K562 (cell line): Measurements from ENCODE around the gene ZNF143. TPM values are rescaled to one million over a fixed set of nuclear protein-coding genes. Genes with fewer than 3 reads are reported as not detected.

Source experiments
- ATAC-seq: fragments of 200-7000 bp; cut with Tn5 transposase; 3 replicates; pipeline ENCODE4 v1.9.1; 2020; ENCODE audit warnings: moderate library complexity
- BruUV-seq: library from RNA; stranded (reverse); fragments of 400-500 nt; replicated peaks from 2 replicates; lab custom pipeline; 2021; lab: Mats Ljungman, UMichigan
- CTCF ChIA-PET: fragments of 300-600 bp; formaldehyde crosslinking; extraction: SDS; loops from one replicate; lab custom pipeline; 2021; ENCODE audit warnings: low intra/inter-chr PET ratio; lab: Yijun Ruan, JAX
- POLR2A ChIA-PET: fragments of 300-600, 350-650 bp; sonication (Branson Sonifier 250); formaldehyde crosslinking; extraction: SDS; loops from one replicate; lab custom pipeline; 2021; ENCODE audit warnings: antibody characterized with exemption, inconsistent platforms; lab: Yijun Ruan, JAX
- DNase-seq, 4 experiments: peaks; one replicate each; pipeline versions ENCODE4 v3.0.0 to v3.0.0-alpha.2; 2011 to 2018; ENCODE audit warnings: low spot score in 3 of 4, mixed read lengths in 3 of 4; ENCODE audit errors: extremely low read depth in 1 of 4
- FAIRE-seq: peaks from 2 replicates; lab custom pipeline; 2011; peaks lifted over from hg19 to GRCh38; lab: Jason Lieb, UNC
- H2AFZ ChIP-seq: 2 replicates; pipeline ENCODE4 v1.6.0; 2011; ENCODE audit warnings: low read depth, low read length, control low read depth, inconsistent platforms
- H3K27ac ChIP-seq: fragments of 200-600 bp; 3 replicates; pipeline ENCODE4 v1.8.0; 2011; ENCODE audit warnings: low read depth, mild to moderate bottlenecking, control low read depth, inconsistent platforms, low read length, moderate library complexity, mixed read lengths; ENCODE audit errors: extremely low read depth
- H3K27me3 ChIP-seq, 2 experiments: fragments of 300-600 bp in 1 of 2; 2 replicates in 1 of 2; 3 replicates in 1 of 2; pipeline versions ENCODE4 v1.6.0 to v1.8.0; 2011; ENCODE audit warnings: inconsistent platforms in 2 of 2, low read length in 2 of 2, mild to moderate bottlenecking in 1 of 2, mixed read lengths in 1 of 2, moderate library complexity in 1 of 2; ENCODE audit not compliant: control insufficient read depth in 2 of 2, insufficient read depth in 2 of 2
- H3K36me3 ChIP-seq: fragments of 300-600 bp; 3 replicates; pipeline ENCODE4 v1.8.0; 2011; ENCODE audit warnings: mild to moderate bottlenecking, low read length, inconsistent platforms; ENCODE audit not compliant: control insufficient read depth, insufficient read depth
- H3K4me1 ChIP-seq, 2 experiments: fragments of 200-600 bp in 1 of 2; replicated peaks in 1 of 2; 2 replicates in 1 of 2; 3 replicates in 1 of 2; pipeline versions ENCODE4 v1.5.1 to v1.8.0; 2011; ENCODE audit warnings: inconsistent platforms in 2 of 2, low read length in 2 of 2, mild to moderate bottlenecking in 1 of 2, mixed read lengths in 1 of 2, moderate library complexity in 1 of 2; ENCODE audit not compliant: control insufficient read depth in 2 of 2, insufficient read depth in 2 of 2
- H3K4me2 ChIP-seq: 2 replicates; pipeline ENCODE4 v1.6.1; 2011; ENCODE audit warnings: low read length, control low read depth, inconsistent platforms, mixed read lengths; ENCODE audit not compliant: insufficient read depth
- H3K4me3 ChIP-seq: fragments of 200-600 bp; sonication (generic), shearing (Covaris generic); 2 replicates; pipeline ENCODE4 v1.5.1; 2016; ENCODE audit warnings: control low read depth, inconsistent platforms
- H3K79me2 ChIP-seq: fragments of 200-600 bp; 3 replicates; pipeline ENCODE4 v1.8.0; 2011; ENCODE audit warnings: low read length, inconsistent platforms; ENCODE audit not compliant: control insufficient read depth, insufficient read depth
- H3K9ac ChIP-seq, 2 experiments: 2 replicates each; pipeline versions ENCODE4 v1.6.0 to v1.6.1; 2011; ENCODE audit warnings: low read depth in 2 of 2, low read length in 2 of 2, control low read depth in 1 of 2, inconsistent platforms in 1 of 2, mild to moderate bottlenecking in 1 of 2, mixed read lengths in 1 of 2; ENCODE audit not compliant: insufficient read depth in 1 of 2
- H3K9me1 ChIP-seq: one replicate; pipeline ENCODE4 v1.6.0; 2011; ENCODE audit warnings: inconsistent platforms, mild to moderate bottlenecking, low read length, moderate library complexity; ENCODE audit not compliant: control insufficient read depth, insufficient read depth
- H3K9me3 ChIP-seq: replicated peaks from 2 replicates; pipeline ENCODE4 v1.5.1; 2011; ENCODE audit warnings: low read depth, low read length, inconsistent platforms; ENCODE audit not compliant: control insufficient read depth, insufficient read depth
- H4K20me1 ChIP-seq: replicated peaks from 2 replicates; pipeline ENCODE4 v1.6.1; 2011; ENCODE audit warnings: low read length, inconsistent platforms, mixed read lengths; ENCODE audit not compliant: control insufficient read depth, insufficient read depth
- DNMT1 ChIP-seq: fragments of 450-650 bp; IDR thresholded peaks from 2 replicates; pipeline ENCODE4 v1.6.1; 2016; ENCODE audit warnings: antibody characterized with exemption, mild to moderate bottlenecking
- RAD51 ChIP-seq: fragments of 450-650 bp; IDR thresholded peaks from 2 replicates; pipeline ENCODE4 v1.7.1; 2016; ENCODE audit warnings: low read depth, mild to moderate bottlenecking, borderline replicate concordance
- TFE3 ChIP-seq: fragments of 450-650 bp; formaldehyde crosslinking; IDR thresholded peaks from 2 replicates; pipeline ENCODE4 v1.4.0; 2020; ENCODE audit warnings: mild to moderate bottlenecking, mixed read lengths
- ZNF398 ChIP-seq: fragments of 250-450 bp; sonication (Bioruptor Pico); IDR thresholded peaks from 2 replicates; pipeline ENCODE4 v1.8.0; 2021; ENCODE audit warnings: moderate library complexity, mild to moderate bottlenecking, inconsistent platforms
- WGBS: fragments of 100-300 bp; shearing (Covaris generic); methylation state at CpG from one replicate; pipeline ENCODE4 v1.1.6; 2016; ENCODE audit warnings: low coverage, mixed read lengths; ENCODE audit not compliant: insufficient coverage; ENCODE audit errors: missing lambda C conversion rate; 5-methylcytosine and 5-hydroxymethylcytosine counted together
- in situ Hi-C: fragments of 300-500 bp; cut with MboI; formaldehyde crosslinking; loops from 4 replicates; pipeline ENCODE4 v1.15.0; 2018; ENCODE audit warnings: inconsistent platforms, mixed read lengths
- intact Hi-C: fragments of 100-400 bp; cut with micrococcal nuclease; formaldehyde crosslinking; loops from 2 replicates; pipeline ENCODE4 v1.14.2; 2022
- polyA plus RNA-seq, 8 experiments: library from polyadenylated mRNA; depleted of rRNA in 4 of 8; stranded (reverse) in 5 of 8; unstranded in 3 of 8; fragments of >200 nt; fragmentation: Nextera tagmentation in 2 of 8; fragmentation: Illumina TruSeq in 1 of 8; extraction: Ambion mirVana in 2 of 8; extraction: Trizol in 1 of 8; gene quantifications; 2 replicates each; pipeline versions ENCODE4 v1.2.1 to v1.2.3, GENCODE V29; 2011 to 2014; ENCODE audit warnings: inconsistent platforms in 1 of 8, missing spikeins in 1 of 8
- total RNA-seq, 7 experiments: library from RNA; depleted of rRNA in 6 of 7; stranded (reverse); fragments of >200 nt in 6 of 7; fragmentation: Illumina TruSeq in 2 of 7; extraction: Trizol in 2 of 7; gene quantifications; 2 replicates each; pipeline versions ENCODE4 v1.2.1 to v1.2.3, GENCODE V29; 2011 to 2021; ENCODE audit warnings: low replicate concordance in 1 of 7

ZNF143 gene
- total and polyA plus RNA-seq, 9 of the 15 experiments (the other 6 are each of a cell fraction or from before 2014, with no cell fraction given), result 18.4 to 58.5 (median 27.1) TPM

DNA sequence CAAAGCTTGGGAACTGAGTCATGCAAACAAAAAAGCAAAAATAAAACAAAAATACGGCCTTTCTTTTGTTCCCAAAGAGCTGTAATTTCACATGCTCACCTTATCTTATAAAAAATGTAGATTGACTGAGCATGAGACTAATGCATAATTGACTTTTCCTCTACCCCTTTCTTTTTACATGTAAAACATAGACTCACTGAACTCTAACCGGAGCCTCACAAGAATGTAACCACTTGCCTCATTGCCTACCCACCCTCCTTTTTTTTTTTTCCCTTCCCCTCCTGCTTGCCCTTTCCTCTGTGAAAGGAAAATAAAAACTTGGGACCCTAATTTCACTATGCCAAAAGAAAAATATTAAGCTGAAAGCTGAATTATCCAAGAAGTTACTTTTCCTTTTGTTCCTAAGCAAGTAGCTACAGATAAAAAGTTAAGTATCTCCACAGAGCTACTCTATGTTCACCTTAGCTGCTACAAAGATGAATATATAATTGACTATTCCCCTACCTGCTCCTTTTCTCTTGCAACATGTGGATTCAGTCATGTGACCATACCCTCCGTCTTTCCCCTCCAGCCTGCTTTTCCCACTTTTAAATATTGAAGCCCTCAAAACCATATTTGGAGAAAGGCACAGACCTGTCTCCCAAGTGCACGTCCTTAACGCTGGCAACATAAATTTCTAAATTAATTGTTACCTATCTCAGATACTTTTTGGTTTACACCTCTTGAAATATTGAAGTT, 73.1 kb downstream of the ZNF143 start:
- 62% methylated on average over 5 of the region's 5 CpGs for WGBS
- no peaks in the 10 kb centered on the region for H3K36me3 ChIP-seq
- DNase-seq (no peak), FAIRE-seq (no peak), ATAC-seq (no peak)
- in situ Hi-C loops (no loop called here), intact Hi-C loops (loop anchor here (2.0 kb wide), 1 partner anchor 39 kb away; the partner anchor contains the start of gene WEE1)
- H3K79me2 ChIP-seq, result no peaks in the 10 kb centered on the region
- H3K9ac ChIP-seq, result no peak overlapping the region
- no peak overlapping the region for H3K4me2 ChIP-seq
- POLR2A ChIA-PET, result interaction anchor here (0.7 to 1.9 kb wide), 5 partner anchors 37 to 91 kb away, joined by 3 to 10 read pairs (median 3); partner anchors contain the start of gene ZNF143
- no peaks in the 10 kb centered on the region for H3K9me1 ChIP-seq
- H2AFZ ChIP-seq, result peak overlapping the region; percentile 74
- no peak overlapping the region for H3K4me3 ChIP-seq
- no peaks in the 10 kb centered on the region for H3K9me3 ChIP-seq
- no peaks in the 10 kb centered on the region for H3K27me3 ChIP-seq
- no peaks in the 10 kb centered on the region for H4K20me1 ChIP-seq
- H3K27ac ChIP-seq, result no peak overlapping the region
- CTCF ChIA-PET, result interaction anchor here (2.2 kb wide), 1 partner anchor 79 kb away, joined by 15 read pairs; no protein-coding TSS in a partner anchor
- H3K4me1 ChIP-seq, result peaks cover 22 to 26% of the 10 kb centered on the region in 2 experiments; a peak in 4 of 5 replicates
- BruUV-seq, result no TSS peak
- TF ChIP-seq DNMT1 (no peak), TFE3 (CRISPR knock-in tag) (peak; percentile 85), RAD51 (peak; percentile 31; the same call in 1 of the 2 replicates), ZNF398 (CRISPR knock-in tag) (no peak)
